ENCODE measurements around the gene GNAT3. TPM values are rescaled to one million over a fixed set of nuclear protein-coding genes. Genes with fewer than 3 reads are reported as not detected.

Gene GNAT3
- total RNA-seq, result not detected

GRCh38 chr7:80511964-80512363 lies at the start of gene GNAT3:
Gene GNAT3 (minus strand): TSS chr7:80512064. CDS start chr7:80511926, 138 bp downstream.
- no peak for DNase-seq

- DNase-seq, result no peak
These were observed 46.3 kb upstream of the GNAT3 start for GRCh38 chr7:80558116-80558515.

- DNase-seq, result no peak
These were observed 40.3 kb upstream of the GNAT3 start for GRCh38 chr7:80552031-80552694.

GRCh38 chr7:80550005-80550404 lies 38.1 kb upstream of the GNAT3 start:
- no peak for DNase-seq

- DNase-seq, result no peak
These were observed 37.1 kb upstream of the GNAT3 start for GRCh38 chr7:80548840-80549530.

- peak; percentile 23 for DNase-seq
These were observed 30.5 kb upstream of the GNAT3 start for GRCh38 chr7:80542398-80542797.

GRCh38 chr7:80540836-80541235 lies 29.0 kb upstream of the GNAT3 start:
- DNase-seq, result no peak

GRCh38 chr7:80537091-80537490 lies 25.2 kb upstream of the GNAT3 start:
- no peak for DNase-seq

- DNase-seq, result no peak
These were observed 24.6 kb upstream of the GNAT3 start for GRCh38 chr7:80536426-80536825.

GRCh38 chr7:80533287-80533686 lies 21.4 kb upstream of the GNAT3 start:
- no peak for DNase-seq

- no peak for DNase-seq
These were observed 20.3 kb upstream of the GNAT3 start for GRCh38 chr7:80532153-80532552.

GRCh38 chr7:80530136-80530535 lies 18.3 kb upstream of the GNAT3 start:
- peak; percentile 57 for DNase-seq

- no peak for DNase-seq
These were observed 17.5 kb upstream of the GNAT3 start for GRCh38 chr7:80529362-80529761.

GRCh38 chr7:80528689-80529088 lies 16.8 kb upstream of the GNAT3 start:
- no peak for DNase-seq

GRCh38 chr7:80526472-80526871 lies 14.6 kb upstream of the GNAT3 start:
- no peak for DNase-seq

- no peak for DNase-seq
These were observed 12.8 kb upstream of the GNAT3 start for GRCh38 chr7:80524693-80525092.

GRCh38 chr7:80521809-80522208 lies 9.9 kb upstream of the GNAT3 start:
- no peak for DNase-seq

GRCh38 chr7:80520199-80520598 lies 8.3 kb upstream of the GNAT3 start:
- DNase-seq, result no peak

GRCh38 chr7:80517282-80517747 lies 5.5 kb upstream of the GNAT3 start:
- DNase-seq, result no peak

- no peak for DNase-seq
These were observed 3.4 kb upstream of the GNAT3 start for GRCh38 chr7:80515298-80515697.

GRCh38 chr7:80510021-80510420 lies 1.8 kb downstream of the GNAT3 start:
- no peak for DNase-seq

GRCh38 chr7:80508440-80508839 lies 3.4 kb downstream of the GNAT3 start:
- no peak for DNase-seq

- no peak for DNase-seq
These were observed 5.9 kb downstream of the GNAT3 start for GRCh38 chr7:80505900-80506500.

GRCh38 chr7:80500325-80500724 lies 11.5 kb downstream of the GNAT3 start:
- no peak for DNase-seq
